A673 (cell line): ENCODE results near the gene NR2F1-AS1.

Experiments used
- EZH2 ChIP-seq: fragments of 200-600 bp; sonication (generic); IDR thresholded peaks from 2 replicates; pipeline ENCODE4 v1.6.1; 2017; ENCODE audit warnings: borderline replicate concordance, low read depth, mild to moderate bottlenecking, mixed read lengths, antibody characterized with exemption, low read length; ENCODE audit not compliant: poor library complexity, severe bottlenecking
- TF ChIP-seq, protein P1 (sequence below): fragments of 300-800, 200-600 bp; sonication (generic); conservative IDR thresholded peaks from 2 replicates; pipeline ENCODE4 v1.5.1; 2017; ENCODE audit warnings: low read depth, mild to moderate bottlenecking, antibody characterized with exemption, low read length, moderate library complexity, mixed read lengths

GRCh38 chr5:93601802-93602155 lies 20.8 kb upstream of the NR2F1-AS1 start:
- TF ChIP-seq, protein P1, sequence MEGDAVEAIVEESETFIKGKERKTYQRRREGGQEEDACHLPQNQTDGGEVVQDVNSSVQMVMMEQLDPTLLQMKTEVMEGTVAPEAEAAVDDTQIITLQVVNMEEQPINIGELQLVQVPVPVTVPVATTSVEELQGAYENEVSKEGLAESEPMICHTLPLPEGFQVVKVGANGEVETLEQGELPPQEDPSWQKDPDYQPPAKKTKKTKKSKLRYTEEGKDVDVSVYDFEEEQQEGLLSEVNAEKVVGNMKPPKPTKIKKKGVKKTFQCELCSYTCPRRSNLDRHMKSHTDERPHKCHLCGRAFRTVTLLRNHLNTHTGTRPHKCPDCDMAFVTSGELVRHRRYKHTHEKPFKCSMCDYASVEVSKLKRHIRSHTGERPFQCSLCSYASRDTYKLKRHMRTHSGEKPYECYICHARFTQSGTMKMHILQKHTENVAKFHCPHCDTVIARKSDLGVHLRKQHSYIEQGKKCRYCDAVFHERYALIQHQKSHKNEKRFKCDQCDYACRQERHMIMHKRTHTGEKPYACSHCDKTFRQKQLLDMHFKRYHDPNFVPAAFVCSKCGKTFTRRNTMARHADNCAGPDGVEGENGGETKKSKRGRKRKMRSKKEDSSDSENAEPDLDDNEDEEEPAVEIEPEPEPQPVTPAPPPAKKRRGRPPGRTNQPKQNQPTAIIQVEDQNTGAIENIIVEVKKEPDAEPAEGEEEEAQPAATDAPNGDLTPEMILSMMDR = no peak
- no peak for TF ChIP-seq EZH2
